Measurements from ENCODE around the gene PPP4R2.

PPP4R2 gene

GRCh38 chr3:73071952-73072351 is 75.3 kb downstream of the PPP4R2 start:
- no peak for DNase-seq

GRCh38 chr3:73072634-73073033 is 76.0 kb downstream of the PPP4R2 start:
- no peak for DNase-seq

DNA sequence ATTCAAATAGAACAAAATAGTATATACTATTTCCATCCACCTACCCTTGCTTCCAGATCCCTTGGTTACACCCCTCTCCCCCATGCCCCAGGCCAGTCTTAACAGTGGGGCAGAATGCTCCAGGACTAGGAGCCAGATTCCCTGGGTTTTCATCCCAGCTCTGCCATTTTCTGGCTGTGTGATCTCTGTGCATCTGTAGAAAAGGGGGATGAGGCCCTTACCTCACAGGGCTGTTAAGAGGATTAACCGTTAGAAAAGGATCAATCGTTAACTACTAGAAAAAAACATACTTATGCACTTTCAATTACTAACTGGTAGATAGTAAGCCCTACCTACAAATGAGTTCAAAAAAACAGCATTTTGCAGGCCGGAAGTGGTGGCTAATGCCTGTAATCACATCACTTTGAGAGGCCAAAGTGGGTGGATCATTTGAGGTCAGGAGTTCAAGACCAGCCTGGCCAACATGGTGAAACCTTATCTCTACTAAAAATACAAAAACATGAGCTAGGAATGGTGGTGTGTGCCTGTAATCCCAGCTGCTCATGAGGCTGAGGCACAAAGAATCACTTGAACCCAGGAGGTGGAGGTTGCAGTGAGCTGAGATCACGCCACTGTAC is 76.6 kb downstream of the PPP4R2 start:
- DNase-seq, result no peak

GRCh38 chr3:73074781-73075180 is 78.2 kb downstream of the PPP4R2 start:
- DNase-seq, result no peak

DNA sequence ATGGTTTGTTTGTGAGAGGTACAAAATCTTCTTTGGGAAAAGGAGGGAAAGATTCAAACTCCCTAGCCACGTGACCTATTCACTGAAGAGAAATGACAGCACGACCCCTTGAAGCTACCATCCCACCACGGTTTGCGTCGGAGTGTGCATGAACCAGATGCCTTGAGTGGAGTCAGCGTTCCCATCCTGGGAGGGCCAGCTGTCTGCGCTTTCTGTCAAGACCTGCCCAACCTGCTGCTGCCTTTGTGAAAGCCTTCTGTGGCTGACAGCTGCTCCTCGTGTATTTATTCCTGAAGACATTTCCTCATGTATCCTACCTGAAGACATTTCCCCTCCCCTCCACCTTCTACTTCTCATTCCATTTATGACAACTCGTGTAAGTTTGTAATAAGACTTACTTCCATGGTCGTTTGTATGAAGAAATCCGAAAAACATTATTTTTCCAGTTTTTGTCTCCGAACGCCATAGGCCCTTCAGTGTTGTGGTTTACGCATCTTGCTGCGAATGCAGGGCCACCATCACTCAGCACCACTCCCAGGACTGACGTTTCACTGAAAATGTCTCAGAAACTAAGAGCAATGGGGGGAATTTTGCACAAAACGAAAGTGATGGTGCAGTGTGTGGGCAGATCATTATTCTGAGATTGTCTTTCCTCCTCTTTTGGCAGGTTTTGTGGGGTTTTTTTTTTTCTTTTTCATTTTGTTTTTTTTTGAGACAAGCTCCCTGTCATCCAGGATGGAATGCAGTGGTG is 83.8 kb downstream of the PPP4R2 start:
- no peak for DNase-seq

- DNase-seq, result no peak
Observed at GRCh38 chr3:73081140-73081539, 84.5 kb downstream of the PPP4R2 start.

DNA sequence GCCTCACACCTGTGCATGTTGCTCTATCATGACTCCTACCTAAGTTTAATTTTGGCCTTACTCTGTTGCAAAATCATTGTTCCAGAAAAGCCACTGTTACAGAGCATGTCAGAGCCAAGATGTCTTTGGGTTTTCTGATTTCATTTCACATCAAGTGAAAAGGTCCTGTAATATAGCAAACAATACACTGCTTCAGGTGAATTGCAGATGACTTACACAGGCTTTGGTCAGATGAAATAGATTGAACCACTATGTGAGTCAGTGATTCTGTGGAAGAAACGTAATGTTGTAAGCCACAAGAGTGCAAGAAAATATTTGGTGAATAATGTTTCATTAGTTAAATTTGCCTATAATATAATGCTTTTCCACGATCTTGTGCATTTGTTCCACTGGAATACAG is 87.6 kb downstream of the PPP4R2 start:
- no peak for DNase-seq

GRCh38 chr3:73086071-73086494 is 89.5 kb downstream of the PPP4R2 start:
- no peak for DNase-seq

- DNase-seq, result no peak
Observed at GRCh38 chr3:73094129-73094528, 97.5 kb downstream of the PPP4R2 start.

DNA sequence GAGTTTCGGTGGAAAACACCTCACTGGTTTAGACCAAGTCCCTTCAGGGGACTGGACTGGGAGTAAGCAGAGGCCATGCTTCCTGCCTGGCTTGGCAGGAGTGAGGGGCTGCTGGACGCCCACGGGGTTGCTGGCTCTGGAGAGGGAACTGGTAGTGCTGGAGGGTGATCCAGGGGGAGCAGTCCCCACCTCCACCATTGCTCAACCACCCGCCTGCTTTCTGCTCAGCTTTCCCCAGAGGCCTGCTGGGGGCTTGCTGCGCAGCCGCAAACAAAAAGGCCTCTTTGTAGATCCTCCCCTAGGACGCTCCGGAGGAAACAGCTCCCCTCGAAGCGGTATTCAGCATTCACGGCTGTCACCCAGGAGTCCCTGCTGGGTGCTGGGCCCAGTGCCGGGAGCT is 98.3 kb downstream of the PPP4R2 start:
- no peak for DNase-seq

DNA sequence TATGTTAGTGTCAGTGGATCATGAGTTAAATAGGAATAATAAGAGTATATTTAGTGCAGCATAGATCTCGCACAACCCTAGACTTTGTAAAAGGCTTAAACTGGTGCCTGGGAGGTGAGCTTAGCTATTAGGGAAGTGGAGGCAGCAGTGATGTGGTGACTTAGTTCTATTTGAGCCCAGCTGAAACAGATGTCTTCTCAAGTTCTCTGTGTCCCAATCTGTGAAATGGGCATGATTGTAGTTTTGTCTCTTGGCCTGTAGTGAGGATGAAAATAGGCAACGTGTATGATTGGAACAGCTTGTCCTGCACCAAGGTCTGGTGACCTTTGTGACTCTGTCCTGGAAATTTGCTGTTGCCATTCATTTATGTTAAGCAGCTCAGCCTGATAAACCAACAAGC is 99.6 kb downstream of the PPP4R2 start:
- DNase-seq, result no peak

DNA sequence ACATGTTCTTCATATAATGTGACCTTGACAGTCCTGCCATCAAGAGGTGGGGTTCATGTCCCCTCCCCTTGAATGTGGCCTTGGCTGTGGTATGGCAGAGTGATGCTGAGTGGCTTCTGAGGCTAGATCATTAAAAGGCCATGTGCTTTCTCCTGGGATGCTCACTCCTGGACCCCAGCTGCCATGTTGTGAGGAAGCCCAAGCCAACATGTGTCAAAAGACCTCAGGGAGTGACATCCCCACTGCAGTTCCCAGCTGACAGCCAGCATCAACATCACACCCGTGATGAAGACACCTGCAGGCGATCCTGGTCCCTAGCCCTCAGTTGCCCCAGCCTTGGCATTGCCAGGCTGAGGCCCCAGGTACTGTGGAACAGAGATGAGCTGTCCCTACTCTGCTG is 101.4 kb downstream of the PPP4R2 start:
- DNase-seq, result no peak

DNA sequence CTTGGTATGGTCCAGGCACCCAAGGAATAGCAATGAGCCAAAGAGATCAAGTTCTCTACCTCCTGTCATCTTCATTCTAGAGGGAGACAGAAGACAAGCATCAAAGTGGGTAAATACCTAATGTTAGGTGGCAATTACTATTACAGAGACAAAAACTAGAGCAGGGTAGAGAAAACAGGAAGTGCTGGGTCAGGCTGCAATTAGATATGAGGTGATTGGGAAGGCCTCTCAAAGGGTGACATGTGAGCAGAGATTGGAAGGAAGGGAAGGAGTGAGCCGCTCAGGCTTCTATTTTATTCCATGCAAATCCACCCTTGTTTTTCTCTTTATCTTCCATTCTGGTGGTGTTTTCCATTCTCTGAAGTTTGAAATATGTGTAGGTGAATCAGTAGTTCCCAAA is 102.3 kb downstream of the PPP4R2 start:
- no peak for DNase-seq

- peak; percentile 45 for DNase-seq
Observed at GRCh38 chr3:73100741-73101559, 104.3 kb downstream of the PPP4R2 start.

- DNase-seq, result no peak
Observed at GRCh38 chr3:73101881-73102280, 105.3 kb downstream of the PPP4R2 start.

GRCh38 chr3:73107215-73107614 is 110.6 kb downstream of the PPP4R2 start:
- no peak for DNase-seq

DNA sequence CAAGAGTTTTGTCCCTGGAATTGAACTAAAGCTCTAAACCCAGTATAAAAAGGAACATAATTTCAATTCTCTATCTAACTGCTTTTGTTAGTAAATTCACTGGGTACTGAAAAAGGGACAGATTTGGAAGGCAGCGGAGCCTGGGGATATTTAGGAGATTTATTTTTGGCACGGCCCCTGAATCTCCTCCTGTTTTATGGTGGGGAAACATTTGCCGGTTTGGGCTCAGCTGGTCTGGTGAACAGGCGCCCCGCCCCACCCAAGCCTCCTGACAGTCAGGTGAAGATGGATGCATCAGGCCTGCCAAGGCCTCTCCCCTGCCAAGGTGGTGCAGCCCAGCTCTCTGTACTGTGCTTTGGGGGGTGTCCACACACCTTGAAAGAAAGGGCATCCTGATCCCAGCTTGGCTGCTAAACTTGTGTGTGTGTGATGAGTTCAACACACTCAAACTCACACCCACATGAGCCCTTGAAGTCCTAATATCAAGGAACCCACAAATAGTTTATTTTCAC is 111.1 kb downstream of the PPP4R2 start:
- no peak for DNase-seq

- DNase-seq, result no peak
Observed at GRCh38 chr3:73108750-73109149, 112.1 kb downstream of the PPP4R2 start.

DNA sequence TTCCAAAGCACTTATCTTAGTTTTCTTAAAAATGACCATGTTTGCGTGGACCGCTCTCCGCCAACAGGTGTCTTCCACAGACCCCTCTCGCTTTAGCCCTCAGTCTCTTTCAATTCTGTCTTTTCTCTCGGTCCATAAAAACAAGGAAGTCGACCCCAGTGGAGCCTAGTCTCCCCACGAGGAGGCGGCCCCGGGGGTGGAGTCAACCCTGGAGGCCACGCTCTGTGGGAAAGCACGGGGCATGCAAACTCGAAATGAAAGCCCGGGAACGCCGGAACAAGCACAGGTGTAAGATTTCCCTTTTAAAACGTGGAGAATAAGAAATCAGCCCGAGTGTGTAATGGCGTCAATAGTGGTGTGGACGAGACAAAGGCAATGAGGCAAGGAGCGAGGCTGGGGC is 113.9 kb downstream of the PPP4R2 start:
- no peak for DNase-seq

- DNase-seq, result no peak
Observed at GRCh38 chr3:73114711-73115110, 118.1 kb downstream of the PPP4R2 start.

DNA sequence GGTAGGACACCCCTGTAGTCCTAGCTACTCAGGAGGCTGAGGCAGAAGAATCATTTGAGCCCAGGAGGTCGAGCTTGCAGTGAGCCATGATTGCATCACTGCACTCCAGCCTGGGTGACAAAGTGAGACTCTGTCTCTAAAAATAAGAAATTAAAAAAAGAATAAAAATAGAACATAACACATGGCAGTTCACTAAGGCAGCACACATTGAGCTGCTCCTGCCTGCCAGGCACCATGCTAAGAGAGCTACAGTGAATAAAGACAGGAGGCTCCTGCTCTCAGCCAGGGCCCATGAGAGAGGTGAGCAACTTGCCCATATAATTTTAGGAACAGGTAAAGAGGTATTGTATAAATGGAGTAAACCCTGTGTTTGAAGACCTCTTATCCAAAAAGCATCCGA is 119.2 kb downstream of the PPP4R2 start:
- DNase-seq, result no peak

All from NCI-H774 (cell line).